HCT116 (cell line): ENCODE data around the gene DAPK1.

Experiments used
- CTCF ChIP-seq, 3 experiments: fragments of 200-600 bp in 1 of 3; sonication (generic) in 1 of 3; IDR thresholded peaks in 2 of 3; conservative IDR thresholded peaks in 1 of 3; 2 replicates each; pipeline ENCODE4 v1.5.1; 2012 to 2017; ENCODE audit warnings: low read depth in 2 of 3, low read length in 2 of 3, antibody characterized with exemption in 1 of 3, borderline replicate concordance in 1 of 3, control low read depth in 1 of 3, mild to moderate bottlenecking in 1 of 3, mixed read lengths in 1 of 3, mixed run types in 1 of 3, moderate library complexity in 1 of 3; ENCODE audit not compliant: insufficient read depth in 1 of 3
- POLR2A ChIP-seq: IDR thresholded peaks from 2 replicates; pipeline ENCODE4 v1.7.0; 2011; ENCODE audit warnings: borderline replicate concordance; ENCODE audit not compliant: insufficient read depth, insufficient read length; ENCODE audit errors: extremely low read depth

GRCh38 chr9:87659534-87660419, 162.1 kb downstream of the DAPK1 start:
- TF ChIP-seq POLR2A (no peak), CTCF (IDR thresholded peaks at IDR 0.05 in 2 of 3, conservative IDR thresholded peaks at IDR 0.05 in 1 of 3; ENCODE audit: borderline replicate concordance in 1 of 3, insufficient read depth in 1 of 3, low read depth in 2 of 3, low read length in 2 of 3) (no peak)
